ENCODE results near the gene MCUR1. TPM values are rescaled to one million over a fixed set of nuclear protein-coding genes. Genes with fewer than 3 reads are reported as not detected.

The MCUR1 gene
- polyA plus RNA-seq, 2 of the 4 experiments (the other 2 are of a cell fraction): 11.6 to 15.6 TPM

GRCh38 chr6:13810688-13811446, 3.5 kb downstream of the MCUR1 start:
- no peak overlapping the region for H3K4me2 ChIP-seq
- peaks cover 9% of the 10 kb centered on the region; the same call in 1 of the 3 replicates for H3K4me1 ChIP-seq
- no peak overlapping the region for H3K4me3 ChIP-seq
- DNase-seq (ENCODE audit: low read depth in 1 of 2, low spot score in 1 of 2) (no peak), ATAC-seq (no peak), FAIRE-seq (no peak)
- no peaks in the 10 kb centered on the region for H3K9me3 ChIP-seq
- CTCF ChIA-PET: no interaction called here
- POLR2A ChIA-PET: no interaction called here
- no peak for TF ChIP-seq GATA3 (IDR thresholded peaks at IDR 0.05; ENCODE audit: borderline replicate concordance)
- TF ChIP-seq ZC3H11A (IDR thresholded peaks at IDR 0.05): no peak
- WGBS (ENCODE audit: missing lambda C conversion rate): 71% methylated on average over 3 of the region's 3 CpGs
- no peak overlapping the region for H3K27ac ChIP-seq

DNA sequence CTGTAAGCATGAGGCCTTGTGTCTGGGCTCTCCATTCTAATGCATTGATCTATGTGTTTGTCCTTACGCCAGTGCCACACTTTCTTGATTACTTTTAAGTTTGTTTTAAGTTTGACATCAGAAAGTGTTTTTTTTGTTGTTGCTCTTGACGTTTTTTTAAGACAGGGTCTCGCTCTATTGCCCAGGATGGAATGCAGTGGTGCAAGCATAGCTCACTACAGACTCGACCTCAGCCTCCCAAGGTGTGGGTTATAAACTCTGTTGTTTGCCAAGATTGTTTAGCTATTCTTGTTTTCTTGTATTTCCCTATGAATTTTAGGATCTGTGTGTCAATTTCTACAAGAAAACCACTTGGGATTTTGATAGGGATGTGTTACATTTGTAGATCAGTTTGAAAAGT, 5.6 kb downstream of the MCUR1 start:
- H3K4me3 ChIP-seq: no peak overlapping the region
- TF ChIP-seq NR3C1 (IDR thresholded peaks at IDR 0.05) (no peak), HOXB13 (CRISPR knock-in tag; IDR thresholded peaks at IDR 0.05; ENCODE audit: low read depth) (no peak), EHMT2 (IDR thresholded peaks at IDR 0.05; ENCODE audit: low read depth) (no peak), ZFP36 (IDR thresholded peaks at IDR 0.05; ENCODE audit: borderline replicate concordance, partially characterized antibody) (no peak), HES2 (IDR thresholded peaks at IDR 0.05) (no peak), TFCP2L1 (CRISPR knock-in tag; IDR thresholded peaks at IDR 0.05) (no peak), NPAS2 (CRISPR knock-in tag; IDR thresholded peaks at IDR 0.05; ENCODE audit: borderline replicate concordance) (no peak), EHF (CRISPR knock-in tag; IDR thresholded peaks at IDR 0.05) (no peak), CHD2 (IDR thresholded peaks at IDR 0.05; ENCODE audit: low read length, partially characterized antibody) (no peak), MAFK (IDR thresholded peaks at IDR 0.05; ENCODE audit: partially characterized antibody) (no peak), GATA3 (IDR thresholded peaks at IDR 0.05; ENCODE audit: borderline replicate concordance) (no peak), ZC3H11A (IDR thresholded peaks at IDR 0.05) (no peak), HDAC2 (IDR thresholded peaks at IDR 0.05) (no peak), NFE2L2 (conservative IDR thresholded peaks at IDR 0.05; ENCODE audit: low read length) (no peak)
- TF ChIP-seq, protein P1, sequence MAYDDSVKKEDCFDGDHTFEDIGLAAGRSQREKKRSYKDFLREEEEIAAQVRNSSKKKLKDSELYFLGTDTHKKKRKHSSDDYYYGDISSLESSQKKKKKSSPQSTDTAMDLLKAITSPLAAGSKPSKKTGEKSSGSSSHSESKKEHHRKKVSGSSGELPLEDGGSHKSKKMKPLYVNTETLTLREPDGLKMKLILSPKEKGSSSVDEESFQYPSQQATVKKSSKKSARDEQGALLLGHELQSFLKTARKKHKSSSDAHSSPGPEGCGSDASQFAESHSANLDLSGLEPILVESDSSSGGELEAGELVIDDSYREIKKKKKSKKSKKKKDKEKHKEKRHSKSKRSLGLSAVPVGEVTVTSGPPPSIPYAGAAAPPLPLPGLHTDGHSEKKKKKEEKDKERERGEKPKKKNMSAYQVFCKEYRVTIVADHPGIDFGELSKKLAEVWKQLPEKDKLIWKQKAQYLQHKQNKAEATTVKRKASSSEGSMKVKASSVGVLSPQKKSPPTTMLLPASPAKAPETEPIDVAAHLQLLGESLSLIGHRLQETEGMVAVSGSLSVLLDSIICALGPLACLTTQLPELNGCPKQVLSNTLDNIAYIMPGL (CRISPR knock-in tag; IDR thresholded peaks at IDR 0.05; ENCODE audit: borderline replicate concordance): no peak
- ATAC-seq: no peak
- H3K4me1 ChIP-seq: peaks cover 9% of the 10 kb centered on the region; the same call in 1 of the 3 replicates
- no peak overlapping the region for H3K27ac ChIP-seq
- CTCF ChIA-PET: interaction anchor here (1.6 to 2.1 kb wide), 2 partner anchors 14 to 194 kb away, joined by 3 to 13 read pairs; partner anchors contain the start of gene NOL7
- no peak for FAIRE-seq
- no peaks in the 10 kb centered on the region for H3K9me3 ChIP-seq
- H3K4me2 ChIP-seq: no peak overlapping the region
- POLR2A ChIA-PET: no interaction called here
- DNase-seq (ENCODE audit: low read depth in 1 of 2, low spot score in 1 of 2): no peak
- WGBS (ENCODE audit: missing lambda C conversion rate): 77% methylated on average over 4 of the region's 4 CpGs

DNA sequence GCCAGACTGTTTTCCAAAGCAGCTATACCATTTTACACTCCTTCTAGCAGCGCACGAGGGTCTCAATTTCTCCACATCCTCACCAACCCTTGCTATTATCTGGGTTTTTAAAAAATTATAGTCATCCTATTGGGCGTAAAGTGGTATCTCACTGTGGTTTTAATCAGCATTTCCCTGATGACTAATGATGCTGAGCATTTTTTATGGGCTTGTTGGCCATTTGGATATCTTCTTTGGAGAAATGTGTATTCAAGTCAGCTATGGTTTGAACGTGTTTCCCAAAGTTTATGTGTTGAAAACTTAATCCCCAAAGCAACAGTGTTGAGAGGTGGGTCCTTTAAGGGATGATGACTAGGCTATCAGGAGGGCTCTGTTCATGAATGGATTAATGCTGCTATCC, 6.7 kb downstream of the MCUR1 start:
- no peak for ATAC-seq
- 94% methylated on average over 4 of the region's 4 CpGs for WGBS (ENCODE audit: missing lambda C conversion rate)

More for the DNA sequence above, 6.7 kb downstream of the MCUR1 start:
- ChIA-PET POLR2A (no interaction called here), CTCF (interaction anchor here (0.6 to 2.1 kb wide), 3 partner anchors 13 to 1687 kb away, joined by 4 to 13 read pairs (median 4); no protein-coding TSS in a partner anchor)
- Histone ChIP-seq H3K4me1 (peaks cover 5% of the 10 kb centered on the region; the same call in 1 of the 3 replicates), H3K4me2 (no peak overlapping the region), H3K9me3 (no peaks in the 10 kb centered on the region), H3K4me3 (no peak overlapping the region), H3K27ac (no peak overlapping the region)
- DNase-seq (ENCODE audit: low read depth in 1 of 2, low spot score in 1 of 2) (no peak), FAIRE-seq (no peak)
- TF ChIP-seq, protein P2, sequence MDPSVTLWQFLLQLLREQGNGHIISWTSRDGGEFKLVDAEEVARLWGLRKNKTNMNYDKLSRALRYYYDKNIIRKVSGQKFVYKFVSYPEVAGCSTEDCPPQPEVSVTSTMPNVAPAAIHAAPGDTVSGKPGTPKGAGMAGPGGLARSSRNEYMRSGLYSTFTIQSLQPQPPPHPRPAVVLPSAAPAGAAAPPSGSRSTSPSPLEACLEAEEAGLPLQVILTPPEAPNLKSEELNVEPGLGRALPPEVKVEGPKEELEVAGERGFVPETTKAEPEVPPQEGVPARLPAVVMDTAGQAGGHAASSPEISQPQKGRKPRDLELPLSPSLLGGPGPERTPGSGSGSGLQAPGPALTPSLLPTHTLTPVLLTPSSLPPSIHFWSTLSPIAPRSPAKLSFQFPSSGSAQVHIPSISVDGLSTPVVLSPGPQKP (IDR thresholded peaks at IDR 0.05; ENCODE audit: low read depth, low read length): no peak
- no peak for TF ChIP-seq KDM1A (IDR thresholded peaks at IDR 0.05; ENCODE audit: low read depth)
- no peak for TF ChIP-seq HEYL (CRISPR knock-in tag; IDR thresholded peaks at IDR 0.05)
- TF ChIP-seq ZSCAN20 (CRISPR knock-in tag; IDR thresholded peaks at IDR 0.05): no peak
- no peak for TF ChIP-seq SREBF2 (IDR thresholded peaks at IDR 0.05)
- TF ChIP-seq FOSL2 (IDR thresholded peaks at IDR 0.05): no peak
- TF ChIP-seq FOSL2 (CRISPR knock-in tag; IDR thresholded peaks at IDR 0.05): no peak
- no peak for TF ChIP-seq ESRRA (IDR thresholded peaks at IDR 0.05; ENCODE audit: borderline replicate concordance, low read length)
- no peak for TF ChIP-seq EP300 (IDR thresholded peaks at IDR 0.05)
- TF ChIP-seq CBX2 (IDR thresholded peaks at IDR 0.05; ENCODE audit: borderline replicate concordance, low read depth): no peak
- no peak for TF ChIP-seq NPAS2 (CRISPR knock-in tag; IDR thresholded peaks at IDR 0.05; ENCODE audit: borderline replicate concordance)
- TF ChIP-seq JUNB (IDR thresholded peaks at IDR 0.05): no peak
- TF ChIP-seq KDM5A (IDR thresholded peaks at IDR 0.05): no peak
- TF ChIP-seq, protein P3, sequence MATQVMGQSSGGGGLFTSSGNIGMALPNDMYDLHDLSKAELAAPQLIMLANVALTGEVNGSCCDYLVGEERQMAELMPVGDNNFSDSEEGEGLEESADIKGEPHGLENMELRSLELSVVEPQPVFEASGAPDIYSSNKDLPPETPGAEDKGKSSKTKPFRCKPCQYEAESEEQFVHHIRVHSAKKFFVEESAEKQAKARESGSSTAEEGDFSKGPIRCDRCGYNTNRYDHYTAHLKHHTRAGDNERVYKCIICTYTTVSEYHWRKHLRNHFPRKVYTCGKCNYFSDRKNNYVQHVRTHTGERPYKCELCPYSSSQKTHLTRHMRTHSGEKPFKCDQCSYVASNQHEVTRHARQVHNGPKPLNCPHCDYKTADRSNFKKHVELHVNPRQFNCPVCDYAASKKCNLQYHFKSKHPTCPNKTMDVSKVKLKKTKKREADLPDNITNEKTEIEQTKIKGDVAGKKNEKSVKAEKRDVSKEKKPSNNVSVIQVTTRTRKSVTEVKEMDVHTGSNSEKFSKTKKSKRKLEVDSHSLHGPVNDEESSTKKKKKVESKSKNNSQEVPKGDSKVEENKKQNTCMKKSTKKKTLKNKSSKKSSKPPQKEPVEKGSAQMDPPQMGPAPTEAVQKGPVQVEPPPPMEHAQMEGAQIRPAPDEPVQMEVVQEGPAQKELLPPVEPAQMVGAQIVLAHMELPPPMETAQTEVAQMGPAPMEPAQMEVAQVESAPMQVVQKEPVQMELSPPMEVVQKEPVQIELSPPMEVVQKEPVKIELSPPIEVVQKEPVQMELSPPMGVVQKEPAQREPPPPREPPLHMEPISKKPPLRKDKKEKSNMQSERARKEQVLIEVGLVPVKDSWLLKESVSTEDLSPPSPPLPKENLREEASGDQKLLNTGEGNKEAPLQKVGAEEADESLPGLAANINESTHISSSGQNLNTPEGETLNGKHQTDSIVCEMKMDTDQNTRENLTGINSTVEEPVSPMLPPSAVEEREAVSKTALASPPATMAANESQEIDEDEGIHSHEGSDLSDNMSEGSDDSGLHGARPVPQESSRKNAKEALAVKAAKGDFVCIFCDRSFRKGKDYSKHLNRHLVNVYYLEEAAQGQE (IDR thresholded peaks at IDR 0.05): no peak
- TF ChIP-seq ZC3H11A (IDR thresholded peaks at IDR 0.05): no peak

All from A549 (cell line).